ENCODE results near the gene EIF4G1.

DNA sequence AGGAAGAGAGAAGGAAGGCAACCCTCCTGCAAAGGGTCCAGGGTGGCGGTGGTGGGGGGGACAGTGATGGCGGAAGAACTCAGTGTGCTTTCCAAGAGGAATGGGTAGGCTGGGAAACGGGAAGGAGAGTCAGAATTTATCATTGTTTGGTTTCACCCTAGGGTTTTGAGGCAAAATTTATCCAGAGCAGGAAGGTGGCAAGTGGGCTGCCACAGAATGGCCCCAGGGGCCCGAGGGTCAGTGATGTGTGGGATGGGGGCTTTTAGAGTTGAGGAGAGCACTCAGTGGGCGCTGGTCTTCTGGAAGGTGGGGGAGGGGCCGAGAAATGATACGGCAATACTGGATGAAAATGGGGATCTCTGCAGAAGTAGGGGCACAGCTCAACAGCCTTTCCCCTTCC lies 23.6 kb downstream of the EIF4G1 start:
- TF ChIP-seq, protein P1, sequence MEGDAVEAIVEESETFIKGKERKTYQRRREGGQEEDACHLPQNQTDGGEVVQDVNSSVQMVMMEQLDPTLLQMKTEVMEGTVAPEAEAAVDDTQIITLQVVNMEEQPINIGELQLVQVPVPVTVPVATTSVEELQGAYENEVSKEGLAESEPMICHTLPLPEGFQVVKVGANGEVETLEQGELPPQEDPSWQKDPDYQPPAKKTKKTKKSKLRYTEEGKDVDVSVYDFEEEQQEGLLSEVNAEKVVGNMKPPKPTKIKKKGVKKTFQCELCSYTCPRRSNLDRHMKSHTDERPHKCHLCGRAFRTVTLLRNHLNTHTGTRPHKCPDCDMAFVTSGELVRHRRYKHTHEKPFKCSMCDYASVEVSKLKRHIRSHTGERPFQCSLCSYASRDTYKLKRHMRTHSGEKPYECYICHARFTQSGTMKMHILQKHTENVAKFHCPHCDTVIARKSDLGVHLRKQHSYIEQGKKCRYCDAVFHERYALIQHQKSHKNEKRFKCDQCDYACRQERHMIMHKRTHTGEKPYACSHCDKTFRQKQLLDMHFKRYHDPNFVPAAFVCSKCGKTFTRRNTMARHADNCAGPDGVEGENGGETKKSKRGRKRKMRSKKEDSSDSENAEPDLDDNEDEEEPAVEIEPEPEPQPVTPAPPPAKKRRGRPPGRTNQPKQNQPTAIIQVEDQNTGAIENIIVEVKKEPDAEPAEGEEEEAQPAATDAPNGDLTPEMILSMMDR (conservative IDR thresholded peaks at IDR 0.05; ENCODE audit: low read depth in 2 of 2) = no peak
- TF ChIP-seq EZH2 (IDR thresholded peaks at IDR 0.05; ENCODE audit: low read depth, unreplicated experiment) = no peak
- TF ChIP-seq, protein P2, sequence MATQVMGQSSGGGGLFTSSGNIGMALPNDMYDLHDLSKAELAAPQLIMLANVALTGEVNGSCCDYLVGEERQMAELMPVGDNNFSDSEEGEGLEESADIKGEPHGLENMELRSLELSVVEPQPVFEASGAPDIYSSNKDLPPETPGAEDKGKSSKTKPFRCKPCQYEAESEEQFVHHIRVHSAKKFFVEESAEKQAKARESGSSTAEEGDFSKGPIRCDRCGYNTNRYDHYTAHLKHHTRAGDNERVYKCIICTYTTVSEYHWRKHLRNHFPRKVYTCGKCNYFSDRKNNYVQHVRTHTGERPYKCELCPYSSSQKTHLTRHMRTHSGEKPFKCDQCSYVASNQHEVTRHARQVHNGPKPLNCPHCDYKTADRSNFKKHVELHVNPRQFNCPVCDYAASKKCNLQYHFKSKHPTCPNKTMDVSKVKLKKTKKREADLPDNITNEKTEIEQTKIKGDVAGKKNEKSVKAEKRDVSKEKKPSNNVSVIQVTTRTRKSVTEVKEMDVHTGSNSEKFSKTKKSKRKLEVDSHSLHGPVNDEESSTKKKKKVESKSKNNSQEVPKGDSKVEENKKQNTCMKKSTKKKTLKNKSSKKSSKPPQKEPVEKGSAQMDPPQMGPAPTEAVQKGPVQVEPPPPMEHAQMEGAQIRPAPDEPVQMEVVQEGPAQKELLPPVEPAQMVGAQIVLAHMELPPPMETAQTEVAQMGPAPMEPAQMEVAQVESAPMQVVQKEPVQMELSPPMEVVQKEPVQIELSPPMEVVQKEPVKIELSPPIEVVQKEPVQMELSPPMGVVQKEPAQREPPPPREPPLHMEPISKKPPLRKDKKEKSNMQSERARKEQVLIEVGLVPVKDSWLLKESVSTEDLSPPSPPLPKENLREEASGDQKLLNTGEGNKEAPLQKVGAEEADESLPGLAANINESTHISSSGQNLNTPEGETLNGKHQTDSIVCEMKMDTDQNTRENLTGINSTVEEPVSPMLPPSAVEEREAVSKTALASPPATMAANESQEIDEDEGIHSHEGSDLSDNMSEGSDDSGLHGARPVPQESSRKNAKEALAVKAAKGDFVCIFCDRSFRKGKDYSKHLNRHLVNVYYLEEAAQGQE (IDR thresholded peaks at IDR 0.05; ENCODE audit: unreplicated experiment) = no peak
- TF ChIP-seq EZH2phosphoT487 (IDR thresholded peaks at IDR 0.05; ENCODE audit: unreplicated experiment) = no peak
- TF ChIP-seq POLR2AphosphoS5 (IDR thresholded peaks at IDR 0.05; ENCODE audit: low read depth) = no peak
